Mucosa of descending colon (tissue), 3 donors: ENCODE measurements around the gene SCGB1D1. TPM values are rescaled to one million over a fixed set of nuclear protein-coding genes. Genes with fewer than 3 reads are reported as not detected.
A peak's percentile ranks its signal among the peaks of the same experiment; 100 is the strongest.

Experiments
- ATAC-seq: fragments of 200-7000 bp; cut with Tn5 transposase; one replicate; pipeline ENCODE4 v1.9.1; 2020; ENCODE audit warnings: mild to moderate bottlenecking, moderate library complexity
- DNase-seq, 3 donors: peaks; one replicate each; pipeline ENCODE4 v3.0.0-alpha.2; 2020
- H3K36me3 ChIP-seq: fragments of 200-600 bp; one replicate; pipeline ENCODE4 v1.8.0; 2021; ENCODE audit warnings: low read depth, mild to moderate bottlenecking
- H3K4me1 ChIP-seq: fragments of 200-600 bp; one replicate; pipeline ENCODE4 v1.8.0; 2021; ENCODE audit warnings: low read depth, mild to moderate bottlenecking
- H3K4me3 ChIP-seq: fragments of 200-600 bp; one replicate; pipeline ENCODE4 v1.8.0; 2021; ENCODE audit warnings: mild to moderate bottlenecking
- H3K9me3 ChIP-seq: fragments of 200-600 bp; one replicate; pipeline ENCODE4 v1.8.0; 2021; ENCODE audit warnings: mild to moderate bottlenecking
- intact Hi-C, 2 donors: fragments of 100-400 bp; cut with DNase I in 1 of 2; cut with micrococcal nuclease in 1 of 2; formaldehyde crosslinking; loops; one replicate each; pipeline versions ENCODE4 v1.11.0 to v1.11.1; 2022; cut with DNase I, micrococcal nuclease
- total RNA-seq, 3 donors: library from RNA; stranded (reverse); fragmentation: NEBNext Ultra II Directional in 2 of 3; extraction: Animal tissue kit (Norgen Biotek cat#: 25700) in 2 of 3; gene quantifications; one replicate each; pipeline versions ENCODE4 v1.2.1 to v1.2.4, GENCODE V29; 2021 to 2023
- TF ChIP-seq, protein P1 (sequence below): fragments of 200-600 bp; IDR thresholded peaks from one replicate; pipeline ENCODE4 v1.8.0; 2022; ENCODE audit warnings: antibody characterized with exemption, mild to moderate bottlenecking
- donor health status: DM: no; HTN: no; CAD: no; lungs with moderate emphysema.
- donor health status: DM: no; HTN: no; CAD: no.
- donor health status: DM: no; HTN: yes; CAD: no.

The SCGB1D1 gene
- total RNA-seq, 3 donors from 2014 or later: not detected

DNA sequence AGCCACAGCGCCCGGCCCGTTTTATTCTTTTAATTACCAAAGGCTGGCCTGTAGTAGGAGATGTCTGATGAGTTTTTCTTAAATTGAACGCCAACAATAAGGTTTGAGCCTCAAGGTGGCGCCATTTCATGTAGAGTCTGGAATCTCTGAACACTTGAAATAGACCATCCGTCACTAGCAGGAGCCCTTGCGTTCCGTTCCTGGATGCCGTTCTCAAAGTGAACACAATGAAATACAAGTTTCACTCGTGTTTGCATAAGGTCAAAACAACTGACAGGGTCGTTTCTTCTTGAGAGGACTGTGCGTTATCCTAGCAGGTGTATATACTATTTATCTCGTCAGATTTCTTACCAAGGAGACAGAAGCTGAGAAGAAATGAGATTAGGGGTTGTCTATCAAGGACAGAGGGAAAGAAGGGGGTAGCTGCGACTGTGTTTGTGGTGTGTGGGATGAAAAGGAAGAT lies 18.7 kb upstream of the SCGB1D1 start:
- Histone ChIP-seq H3K36me3 (no peaks in the 10 kb centered on the region), H3K4me1 (no peaks in the 10 kb centered on the region), H3K4me3 (no peak overlapping the region), H3K9me3 (no peaks in the 10 kb centered on the region)
- TF ChIP-seq, protein P1, sequence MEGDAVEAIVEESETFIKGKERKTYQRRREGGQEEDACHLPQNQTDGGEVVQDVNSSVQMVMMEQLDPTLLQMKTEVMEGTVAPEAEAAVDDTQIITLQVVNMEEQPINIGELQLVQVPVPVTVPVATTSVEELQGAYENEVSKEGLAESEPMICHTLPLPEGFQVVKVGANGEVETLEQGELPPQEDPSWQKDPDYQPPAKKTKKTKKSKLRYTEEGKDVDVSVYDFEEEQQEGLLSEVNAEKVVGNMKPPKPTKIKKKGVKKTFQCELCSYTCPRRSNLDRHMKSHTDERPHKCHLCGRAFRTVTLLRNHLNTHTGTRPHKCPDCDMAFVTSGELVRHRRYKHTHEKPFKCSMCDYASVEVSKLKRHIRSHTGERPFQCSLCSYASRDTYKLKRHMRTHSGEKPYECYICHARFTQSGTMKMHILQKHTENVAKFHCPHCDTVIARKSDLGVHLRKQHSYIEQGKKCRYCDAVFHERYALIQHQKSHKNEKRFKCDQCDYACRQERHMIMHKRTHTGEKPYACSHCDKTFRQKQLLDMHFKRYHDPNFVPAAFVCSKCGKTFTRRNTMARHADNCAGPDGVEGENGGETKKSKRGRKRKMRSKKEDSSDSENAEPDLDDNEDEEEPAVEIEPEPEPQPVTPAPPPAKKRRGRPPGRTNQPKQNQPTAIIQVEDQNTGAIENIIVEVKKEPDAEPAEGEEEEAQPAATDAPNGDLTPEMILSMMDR: peak; percentile 50
- intact Hi-C loops: loop anchor here in 1 of 2 donors (5.0 kb wide), 1 partner anchor 141 kb away; no protein-coding TSS in a partner anchor
- peak; percentile 94 for ATAC-seq
- DNase-seq: peak in 2 of 3 donors; percentile 57 to 99

DNA sequence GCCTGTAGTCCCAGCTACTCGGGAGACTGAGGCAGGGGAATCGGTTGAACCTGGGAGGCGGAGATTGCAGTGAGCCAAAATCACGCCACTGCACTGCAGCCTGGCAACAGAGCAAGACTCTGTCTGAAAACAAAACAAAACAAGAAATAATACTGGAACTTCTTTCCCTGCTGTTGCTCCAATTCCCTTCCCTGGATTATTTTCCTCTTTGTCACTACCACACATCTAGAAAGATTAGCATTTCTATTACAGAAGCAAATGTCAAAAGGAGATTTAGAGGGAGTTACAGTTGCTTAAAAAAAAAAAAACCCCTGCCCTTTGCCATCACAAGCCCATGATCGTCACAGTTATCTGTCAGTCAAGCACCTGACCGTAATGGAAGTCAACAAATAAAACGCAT lies 17.7 kb upstream of the SCGB1D1 start:
- Histone ChIP-seq H3K36me3 (no peaks in the 10 kb centered on the region), H3K4me3 (no peak overlapping the region), H3K9me3 (no peaks in the 10 kb centered on the region), H3K4me1 (no peaks in the 10 kb centered on the region)
- intact Hi-C loops: loop anchor here in 1 of 2 donors (5.0 kb wide), 1 partner anchor 140 kb away; no protein-coding TSS in a partner anchor
- TF ChIP-seq, protein P1: no peak
- ATAC-seq (no peak), DNase-seq (no peak)

DNA sequence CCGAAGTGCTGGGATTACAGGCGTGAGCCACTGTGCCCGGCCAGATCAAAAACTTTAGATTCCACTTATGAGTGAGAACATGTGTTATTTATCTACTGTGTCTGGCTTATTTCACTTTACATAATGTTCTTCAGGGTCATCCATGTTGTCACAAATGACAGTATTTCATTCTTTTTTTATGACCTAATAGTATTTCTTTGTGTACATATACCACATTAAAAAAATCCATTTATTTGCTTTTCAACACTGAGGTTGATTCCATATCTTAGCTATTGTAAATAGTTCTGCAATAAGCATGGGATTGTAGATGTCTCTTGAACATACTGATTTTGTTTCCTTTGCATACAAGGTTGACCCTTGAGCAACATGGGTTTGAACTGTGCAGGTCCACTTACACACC lies 13.2 kb upstream of the SCGB1D1 start:
- no peaks in the 10 kb centered on the region for H3K36me3 ChIP-seq
- TF ChIP-seq, protein P1: no peak
- H3K9me3 ChIP-seq: no peaks in the 10 kb centered on the region
- no peaks in the 10 kb centered on the region for H3K4me1 ChIP-seq
- no peak for DNase-seq
- intact Hi-C loops: no loop called here
- H3K4me3 ChIP-seq: no peak overlapping the region
- ATAC-seq: peak; percentile 18

DNA sequence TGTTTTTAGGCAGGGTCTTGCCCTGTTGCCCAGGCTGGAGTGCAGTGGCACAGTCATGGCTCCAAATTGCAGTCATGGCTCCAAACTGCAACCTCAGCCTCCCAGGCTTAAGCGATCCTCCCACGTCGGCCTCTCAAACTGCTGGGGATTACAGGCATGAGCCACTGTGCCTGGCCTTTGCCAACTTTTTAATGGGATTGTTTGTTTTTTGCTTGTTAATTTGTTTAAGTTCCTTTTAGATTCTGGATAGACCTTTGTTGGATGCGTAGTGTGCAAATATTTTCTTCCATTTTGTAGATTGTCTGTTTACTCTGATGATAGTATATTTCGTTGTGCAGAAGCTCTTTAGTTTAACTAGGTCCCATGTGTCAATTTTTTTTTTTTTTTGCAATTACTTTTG lies 10.0 kb upstream of the SCGB1D1 start:
- intact Hi-C loops: no loop called here
- no peak for ATAC-seq
- H3K4me3 ChIP-seq: no peak overlapping the region
- TF ChIP-seq, protein P1: no peak
- DNase-seq: no peak
- H3K4me1 ChIP-seq: no peaks in the 10 kb centered on the region
- no peaks in the 10 kb centered on the region for H3K9me3 ChIP-seq
- H3K36me3 ChIP-seq: no peaks in the 10 kb centered on the region

DNA sequence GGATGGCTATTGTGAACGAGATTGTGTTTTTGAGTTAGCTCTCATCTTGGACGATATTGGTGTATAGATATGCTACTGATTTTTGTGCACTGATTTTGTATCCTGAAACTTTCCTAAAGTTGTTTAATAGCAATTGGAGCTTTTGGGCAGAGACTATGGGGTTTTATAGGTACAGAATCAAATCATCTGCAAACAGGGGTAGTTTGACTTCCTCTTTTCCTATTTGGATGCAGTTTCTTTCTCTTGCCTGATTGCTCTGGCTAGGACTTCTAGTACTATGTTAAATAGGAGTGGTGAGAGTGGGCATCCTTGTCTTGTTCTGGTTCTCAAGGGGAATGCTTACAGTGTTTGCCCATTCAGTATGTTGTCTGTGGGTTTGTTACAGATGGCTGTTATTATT lies 8.9 kb upstream of the SCGB1D1 start:
- intact Hi-C loops: no loop called here
- no peaks in the 10 kb centered on the region for H3K36me3 ChIP-seq
- DNase-seq: no peak

More for the DNA sequence above, 8.9 kb upstream of the SCGB1D1 start:
- Histone ChIP-seq H3K4me1 (no peaks in the 10 kb centered on the region), H3K9me3 (no peaks in the 10 kb centered on the region), H3K4me3 (no peak overlapping the region)
- TF ChIP-seq, protein P1: no peak
- ATAC-seq: no peak
